Activated naive CD4-positive, alpha-beta T cell treated with anti-CD3 and anti-CD28 coated beads, Interleukin-2, amount 10 ng/mL, durations not matched to agents 7 days and 5 days (primary cell): Measurements from ENCODE around the gene RNF10.

Experiments used
- CTCF ChIA-PET: fragments of 350-600 bp; sonication (Branson Sonifier 250); formaldehyde crosslinking; loops from one replicate; lab custom pipeline; 2021; ENCODE audit warnings: antibody characterized with exemption; lab: Charles Lee
- DNase-seq: peaks from one replicate; pipeline ENCODE4 v3.0.0-alpha.2; 2020
- H3K27ac Mint-ChIP-seq: one replicate; pipeline ENCODE4 v1.8.0; 2021; ENCODE audit warnings: mild to moderate bottlenecking, moderate library complexity, mixed read lengths
- H3K27me3 Mint-ChIP-seq: one replicate; pipeline ENCODE4 v1.8.0; 2021; ENCODE audit warnings: mild to moderate bottlenecking, mixed read lengths
- H3K36me3 Mint-ChIP-seq: one replicate; pipeline ENCODE4 v1.8.0; 2021; ENCODE audit warnings: mixed read lengths
- H3K4me1 Mint-ChIP-seq: one replicate; pipeline ENCODE4 v1.8.0; 2021; ENCODE audit warnings: mixed read lengths
- H3K4me3 Mint-ChIP-seq: one replicate; pipeline ENCODE4 v1.8.0; 2021; ENCODE audit warnings: mild to moderate bottlenecking, moderate library complexity, mixed read lengths
- H3K9me3 Mint-ChIP-seq: one replicate; pipeline ENCODE4 v1.8.0; 2021; ENCODE audit warnings: mixed read lengths

RNF10 gene

GRCh38 chr12:120574106-120574505 is 40.0 kb downstream of the RNF10 start:
- H3K27me3 Mint-ChIP-seq, result no peaks in the 10 kb centered on the region
- no peak overlapping the region for H3K4me3 Mint-ChIP-seq
- DNase-seq, result no peak
- H3K9me3 Mint-ChIP-seq, result no peaks in the 10 kb centered on the region
- peaks cover 77% of the 10 kb centered on the region for H3K36me3 Mint-ChIP-seq
- peaks cover 3% of the 10 kb centered on the region for H3K4me1 Mint-ChIP-seq
- no peak overlapping the region for H3K27ac Mint-ChIP-seq
- CTCF ChIA-PET, result no interaction called here

- Mint-ChIP-seq H3K9me3 (no peaks in the 10 kb centered on the region), H3K27ac (no peak overlapping the region), H3K4me1 (peaks cover 45% of the 10 kb centered on the region), H3K4me3 (no peak overlapping the region), H3K27me3 (peaks cover 14% of the 10 kb centered on the region), H3K36me3 (peaks cover 50% of the 10 kb centered on the region)
- CTCF ChIA-PET, result interaction anchor here (0.6 to 1.5 kb wide), 4 partner anchors 70 to 378 kb away, joined by 3 to 5 read pairs (median 4); no protein-coding TSS in a partner anchor
- no peak for DNase-seq
Observed at GRCh38 chr12:120579179-120579578, 45.0 kb downstream of the RNF10 start.

GRCh38 chr12:120580787-120581723 is 46.9 kb downstream of the RNF10 start, which contains the start of gene POP5:
POP5 (minus strand) TSS chr12:120581402; CDS start chr12:120581362, 40 bp downstream.
- Mint-ChIP-seq H3K36me3 (peaks cover 39% of the 10 kb centered on the region), H3K9me3 (no peaks in the 10 kb centered on the region)
- CTCF ChIA-PET, result interaction anchor here (0.7 to 3.5 kb wide), 16 partner anchors 9 to 617 kb away, joined by 3 to 25 read pairs (median 5); partner anchors contain the start of genes SRSF9 and UNC119B

GRCh38 chr12:120581998-120582397 is 47.8 kb downstream of the RNF10 start:
- no peak for DNase-seq
- CTCF ChIA-PET, result interaction anchor here (0.7 to 3.5 kb wide), 15 partner anchors 10 to 616 kb away, joined by 3 to 25 read pairs (median 6); partner anchors contain the start of gene UNC119B
- peaks cover 30% of the 10 kb centered on the region for H3K36me3 Mint-ChIP-seq
- peak overlapping the region; percentile 89 for H3K27ac Mint-ChIP-seq
- no peaks in the 10 kb centered on the region for H3K9me3 Mint-ChIP-seq
- H3K4me1 Mint-ChIP-seq, result peaks cover 49% of the 10 kb centered on the region
- peak overlapping the region; percentile 99 for H3K4me3 Mint-ChIP-seq
- peaks cover 38% of the 10 kb centered on the region for H3K27me3 Mint-ChIP-seq

More at GRCh38 chr12:120580787-120581723, 46.9 kb downstream of the RNF10 start, which contains the start of gene POP5:
- Mint-ChIP-seq H3K4me1 (peaks cover 49% of the 10 kb centered on the region), H3K27ac (peak within 1 kb of the TSS; percentile 89), H3K27me3 (peaks cover 33% of the 10 kb centered on the region), H3K4me3 (peak within 1 kb of the TSS; percentile 99)
- DNase-seq, result peak; percentile 97

GRCh38 chr12:120583478-120584030 is 49.4 kb downstream of the RNF10 start:
- H3K27ac Mint-ChIP-seq, result peak overlapping the region; percentile 19
- peak; percentile 88 for DNase-seq
- H3K9me3 Mint-ChIP-seq, result no peaks in the 10 kb centered on the region
- peaks cover 18% of the 10 kb centered on the region for H3K36me3 Mint-ChIP-seq
- CTCF ChIA-PET, result interaction anchor here (0.7 to 3.5 kb wide), 14 partner anchors 19 to 475 kb away, joined by 3 to 25 read pairs (median 4); partner anchors contain the start of genes MLEC and UNC119B
- peak overlapping the region; percentile 60 for H3K4me3 Mint-ChIP-seq
- H3K27me3 Mint-ChIP-seq, result peaks cover 38% of the 10 kb centered on the region
- H3K4me1 Mint-ChIP-seq, result peaks cover 49% of the 10 kb centered on the region

- CTCF ChIA-PET, result interaction anchor here (0.6 to 3.5 kb wide), 7 partner anchors 64 to 388 kb away, joined by 4 to 25 read pairs (median 5); partner anchors contain the start of gene UNC119B
- Mint-ChIP-seq H3K9me3 (no peaks in the 10 kb centered on the region), H3K4me3 (peak overlapping the region; percentile 59), H3K36me3 (peaks cover 11% of the 10 kb centered on the region), H3K27me3 (peaks cover 45% of the 10 kb centered on the region), H3K27ac (no peak overlapping the region), H3K4me1 (peaks cover 42% of the 10 kb centered on the region)
- DNase-seq, result peak; percentile 66
Observed at GRCh38 chr12:120584343-120585149, 50.4 kb downstream of the RNF10 start.

- Mint-ChIP-seq H3K4me3 (no peak overlapping the region), H3K4me1 (peaks cover 27% of the 10 kb centered on the region), H3K27ac (no peak overlapping the region), H3K27me3 (peaks cover 45% of the 10 kb centered on the region), H3K36me3 (peaks cover 3% of the 10 kb centered on the region), H3K9me3 (no peaks in the 10 kb centered on the region)
- DNase-seq, result no peak
- CTCF ChIA-PET, result no interaction called here
Observed at GRCh38 chr12:120586206-120586605, 52.0 kb downstream of the RNF10 start.

- H3K36me3 Mint-ChIP-seq, result no peaks in the 10 kb centered on the region
- CTCF ChIA-PET, result no interaction called here
- peaks cover 21% of the 10 kb centered on the region for H3K4me1 Mint-ChIP-seq
- no peak for DNase-seq
- H3K9me3 Mint-ChIP-seq, result no peaks in the 10 kb centered on the region
- no peak overlapping the region for H3K4me3 Mint-ChIP-seq
- H3K27me3 Mint-ChIP-seq, result peaks cover 46% of the 10 kb centered on the region
- H3K27ac Mint-ChIP-seq, result no peak overlapping the region
Observed at GRCh38 chr12:120586860-120587259, 52.7 kb downstream of the RNF10 start.

- H3K9me3 Mint-ChIP-seq, result no peaks in the 10 kb centered on the region
Observed at GRCh38 chr12:120588371-120588770, 54.2 kb downstream of the RNF10 start.

GRCh38 chr12:120588948-120589930 is 55.1 kb downstream of the RNF10 start:
- no peak overlapping the region for H3K4me3 Mint-ChIP-seq
- no peak for DNase-seq
- H3K9me3 Mint-ChIP-seq, result no peaks in the 10 kb centered on the region
- CTCF ChIA-PET, result interaction anchor here (0.7 to 1.6 kb wide), 2 partner anchors 9 to 60 kb away, joined by 3 to 6 read pairs; no protein-coding TSS in a partner anchor
- H3K27me3 Mint-ChIP-seq, result peaks cover 40% of the 10 kb centered on the region
- no peaks in the 10 kb centered on the region for H3K36me3 Mint-ChIP-seq
- peaks cover 3% of the 10 kb centered on the region for H3K4me1 Mint-ChIP-seq
- no peak overlapping the region for H3K27ac Mint-ChIP-seq

More at GRCh38 chr12:120588371-120588770, 54.2 kb downstream of the RNF10 start:
- no peak overlapping the region for H3K4me3 Mint-ChIP-seq
- no peak overlapping the region for H3K27ac Mint-ChIP-seq
- no peaks in the 10 kb centered on the region for H3K36me3 Mint-ChIP-seq
- no peak for DNase-seq
- peaks cover 11% of the 10 kb centered on the region for H3K4me1 Mint-ChIP-seq
- H3K27me3 Mint-ChIP-seq, result peaks cover 44% of the 10 kb centered on the region
- CTCF ChIA-PET, result no interaction called here

GRCh38 chr12:120590741-120591407 is 56.7 kb downstream of the RNF10 start:
- H3K27ac Mint-ChIP-seq, result no peak overlapping the region
- H3K9me3 Mint-ChIP-seq, result no peaks in the 10 kb centered on the region
- H3K27me3 Mint-ChIP-seq, result peaks cover 25% of the 10 kb centered on the region
- DNase-seq, result no peak
- CTCF ChIA-PET, result no interaction called here
- H3K4me1 Mint-ChIP-seq, result no peaks in the 10 kb centered on the region
- H3K36me3 Mint-ChIP-seq, result no peaks in the 10 kb centered on the region
- no peak overlapping the region for H3K4me3 Mint-ChIP-seq
